K562 (cell line): ENCODE results near the gene SNCG. TPM values are rescaled to one million over a fixed set of nuclear protein-coding genes. Genes with fewer than 3 reads are reported as not detected.

Source experiments
- ATAC-seq: fragments of 200-7000 bp; cut with Tn5 transposase; 3 replicates; pipeline ENCODE4 v1.9.1; 2020; ENCODE audit warnings: moderate library complexity
- BruUV-seq: library from RNA; stranded (reverse); fragments of 400-500 nt; replicated peaks from 2 replicates; lab custom pipeline; 2021; lab: Mats Ljungman, UMichigan
- CTCF ChIA-PET: fragments of 300-600 bp; formaldehyde crosslinking; extraction: SDS; loops from one replicate; lab custom pipeline; 2021; ENCODE audit warnings: low intra/inter-chr PET ratio; lab: Yijun Ruan, JAX
- POLR2A ChIA-PET: fragments of 300-600, 350-650 bp; sonication (Branson Sonifier 250); formaldehyde crosslinking; extraction: SDS; loops from one replicate; lab custom pipeline; 2021; ENCODE audit warnings: antibody characterized with exemption, inconsistent platforms; lab: Yijun Ruan, JAX
- DNase-seq, 4 experiments: peaks; one replicate each; pipeline versions ENCODE4 v3.0.0 to v3.0.0-alpha.2; 2011 to 2018; ENCODE audit warnings: low spot score in 3 of 4, mixed read lengths in 3 of 4; ENCODE audit errors: extremely low read depth in 1 of 4
- FAIRE-seq: peaks from 2 replicates; lab custom pipeline; 2011; peaks lifted over from hg19 to GRCh38; lab: Jason Lieb, UNC
- H2AFZ ChIP-seq: 2 replicates; pipeline ENCODE4 v1.6.0; 2011; ENCODE audit warnings: low read depth, low read length, control low read depth, inconsistent platforms
- H3K27ac ChIP-seq: fragments of 200-600 bp; 3 replicates; pipeline ENCODE4 v1.8.0; 2011; ENCODE audit warnings: low read depth, mild to moderate bottlenecking, control low read depth, inconsistent platforms, low read length, moderate library complexity, mixed read lengths; ENCODE audit errors: extremely low read depth
- H3K27me3 ChIP-seq, 2 experiments: fragments of 300-600 bp in 1 of 2; 2 replicates in 1 of 2; 3 replicates in 1 of 2; pipeline versions ENCODE4 v1.6.0 to v1.8.0; 2011; ENCODE audit warnings: inconsistent platforms in 2 of 2, low read length in 2 of 2, mild to moderate bottlenecking in 1 of 2, mixed read lengths in 1 of 2, moderate library complexity in 1 of 2; ENCODE audit not compliant: control insufficient read depth in 2 of 2, insufficient read depth in 2 of 2
- H3K36me3 ChIP-seq: fragments of 300-600 bp; 3 replicates; pipeline ENCODE4 v1.8.0; 2011; ENCODE audit warnings: mild to moderate bottlenecking, low read length, inconsistent platforms; ENCODE audit not compliant: control insufficient read depth, insufficient read depth
- H3K4me1 ChIP-seq, 2 experiments: fragments of 200-600 bp in 1 of 2; replicated peaks in 1 of 2; 2 replicates in 1 of 2; 3 replicates in 1 of 2; pipeline versions ENCODE4 v1.5.1 to v1.8.0; 2011; ENCODE audit warnings: inconsistent platforms in 2 of 2, low read length in 2 of 2, mild to moderate bottlenecking in 1 of 2, mixed read lengths in 1 of 2, moderate library complexity in 1 of 2; ENCODE audit not compliant: control insufficient read depth in 2 of 2, insufficient read depth in 2 of 2
- H3K4me2 ChIP-seq: 2 replicates; pipeline ENCODE4 v1.6.1; 2011; ENCODE audit warnings: low read length, control low read depth, inconsistent platforms, mixed read lengths; ENCODE audit not compliant: insufficient read depth
- H3K4me3 ChIP-seq: fragments of 200-600 bp; sonication (generic), shearing (Covaris generic); 2 replicates; pipeline ENCODE4 v1.5.1; 2016; ENCODE audit warnings: control low read depth, inconsistent platforms
- H3K79me2 ChIP-seq: fragments of 200-600 bp; 3 replicates; pipeline ENCODE4 v1.8.0; 2011; ENCODE audit warnings: low read length, inconsistent platforms; ENCODE audit not compliant: control insufficient read depth, insufficient read depth
- H3K9ac ChIP-seq, 2 experiments: 2 replicates each; pipeline versions ENCODE4 v1.6.0 to v1.6.1; 2011; ENCODE audit warnings: low read depth in 2 of 2, low read length in 2 of 2, control low read depth in 1 of 2, inconsistent platforms in 1 of 2, mild to moderate bottlenecking in 1 of 2, mixed read lengths in 1 of 2; ENCODE audit not compliant: insufficient read depth in 1 of 2
- H3K9me1 ChIP-seq: one replicate; pipeline ENCODE4 v1.6.0; 2011; ENCODE audit warnings: inconsistent platforms, mild to moderate bottlenecking, low read length, moderate library complexity; ENCODE audit not compliant: control insufficient read depth, insufficient read depth
- H3K9me3 ChIP-seq: replicated peaks from 2 replicates; pipeline ENCODE4 v1.5.1; 2011; ENCODE audit warnings: low read depth, low read length, inconsistent platforms; ENCODE audit not compliant: control insufficient read depth, insufficient read depth
- H4K20me1 ChIP-seq: replicated peaks from 2 replicates; pipeline ENCODE4 v1.6.1; 2011; ENCODE audit warnings: low read length, inconsistent platforms, mixed read lengths; ENCODE audit not compliant: control insufficient read depth, insufficient read depth
- ATF3 ChIP-seq, 2 experiments: fragments of 450-650 bp in 1 of 2; sonication (generic) in 1 of 2; formaldehyde crosslinking in 1 of 2; IDR thresholded peaks in 1 of 2; conservative IDR thresholded peaks in 1 of 2; 2 replicates each; pipeline versions ENCODE4 v1.6.1 to v1.8.1; 2016 to 2023; ENCODE audit warnings: mild to moderate bottlenecking in 2 of 2, moderate library complexity in 2 of 2, inconsistent platforms in 1 of 2, missing genetic modification reagents in 1 of 2
- CREB1 ChIP-seq, 2 experiments: sonication (generic) in 1 of 2; formaldehyde crosslinking in 1 of 2; IDR thresholded peaks; 2 replicates each; pipeline versions ENCODE4 v1.6.1 to v1.8.0; 2012 to 2022; ENCODE audit warnings: inconsistent platforms in 1 of 2, mild to moderate bottlenecking in 1 of 2, missing genetic modification reagents in 1 of 2, moderate library complexity in 1 of 2
- EGR1 ChIP-seq: fragments of 450-650 bp; conservative IDR thresholded peaks from 2 replicates; pipeline ENCODE4 v1.6.1; 2017; ENCODE audit warnings: mild to moderate bottlenecking
- ESRRA ChIP-seq: fragments of 450-650 bp; IDR thresholded peaks from 2 replicates; pipeline ENCODE4 v1.6.1; 2014; ENCODE audit warnings: low read depth, mild to moderate bottlenecking, moderate library complexity, borderline replicate concordance
- GMEB1 ChIP-seq: fragments of 250-450 bp; sonication (Bioruptor Pico); IDR thresholded peaks from 2 replicates; pipeline ENCODE4 v1.4.0; 2020; ENCODE audit warnings: mild to moderate bottlenecking
- HDAC8 ChIP-seq: fragments of 450-650 bp; IDR thresholded peaks from 2 replicates; pipeline ENCODE4 v1.6.1; 2016; ENCODE audit warnings: mild to moderate bottlenecking, missing genetic modification characterization, moderate library complexity, missing compliant biosample characterization
- LCOR ChIP-seq: sonication (generic); formaldehyde crosslinking; IDR thresholded peaks from 2 replicates; pipeline ENCODE4 v1.8.0; 2022; ENCODE audit warnings: mild to moderate bottlenecking, missing genetic modification reagents
- NBN ChIP-seq: fragments of 450-650 bp; IDR thresholded peaks from 2 replicates; pipeline ENCODE4 v1.6.1; 2016; ENCODE audit warnings: low read depth, mild to moderate bottlenecking
- ZBTB17 ChIP-seq: fragments of 450-650 bp; formaldehyde crosslinking; IDR thresholded peaks from 2 replicates; pipeline ENCODE4 v1.4.0; 2020; ENCODE audit warnings: mild to moderate bottlenecking
- ZBTB33 ChIP-seq: sonication (generic); formaldehyde crosslinking; IDR thresholded peaks from 2 replicates; pipeline ENCODE4 v1.8.1; 2023; ENCODE audit warnings: mild to moderate bottlenecking, missing genetic modification reagents
- ZNF324 ChIP-seq: fragments of 250-450 bp; sonication (Bioruptor Pico); IDR thresholded peaks from 2 replicates; pipeline ENCODE4 v1.4.0; 2020; ENCODE audit warnings: mild to moderate bottlenecking
- ZNF668 ChIP-seq: fragments of 250-450 bp; sonication (Bioruptor Pico); IDR thresholded peaks from 2 replicates; pipeline ENCODE4 v1.8.0; 2022; ENCODE audit warnings: mild to moderate bottlenecking, inconsistent platforms
- WGBS: fragments of 100-300 bp; shearing (Covaris generic); methylation state at CpG from one replicate; pipeline ENCODE4 v1.1.6; 2016; ENCODE audit warnings: low coverage, mixed read lengths; ENCODE audit not compliant: insufficient coverage; ENCODE audit errors: missing lambda C conversion rate; 5-methylcytosine and 5-hydroxymethylcytosine counted together
- in situ Hi-C: fragments of 300-500 bp; cut with MboI; formaldehyde crosslinking; loops from 4 replicates; pipeline ENCODE4 v1.15.0; 2018; ENCODE audit warnings: inconsistent platforms, mixed read lengths
- intact Hi-C: fragments of 100-400 bp; cut with micrococcal nuclease; formaldehyde crosslinking; loops from 2 replicates; pipeline ENCODE4 v1.14.2; 2022
- polyA plus RNA-seq, 8 experiments: library from polyadenylated mRNA; depleted of rRNA in 4 of 8; stranded (reverse) in 5 of 8; unstranded in 3 of 8; fragments of >200 nt; fragmentation: Nextera tagmentation in 2 of 8; fragmentation: Illumina TruSeq in 1 of 8; extraction: Ambion mirVana in 2 of 8; extraction: Trizol in 1 of 8; gene quantifications; 2 replicates each; pipeline versions ENCODE4 v1.2.1 to v1.2.3, GENCODE V29; 2011 to 2014; ENCODE audit warnings: inconsistent platforms in 1 of 8, missing spikeins in 1 of 8
- total RNA-seq, 7 experiments: library from RNA; depleted of rRNA in 6 of 7; stranded (reverse); fragments of >200 nt in 6 of 7; fragmentation: Illumina TruSeq in 2 of 7; extraction: Trizol in 2 of 7; gene quantifications; 2 replicates each; pipeline versions ENCODE4 v1.2.1 to v1.2.3, GENCODE V29; 2011 to 2021; ENCODE audit warnings: low replicate concordance in 1 of 7

SNCG gene
- total and polyA plus RNA-seq, 9 of the 15 experiments (the other 6 are each of a cell fraction or from before 2014, with no cell fraction given), result 9.8 to 146 (median 93.6) TPM

- no peaks in the 10 kb centered on the region for H3K79me2 ChIP-seq
- 58% methylated on average over 5 of the region's 11 CpGs for WGBS
- FAIRE-seq, result no peak
- H3K9me1 ChIP-seq, result no peaks in the 10 kb centered on the region
- peak overlapping the region; percentile 46; the same call in 1 of the 2 replicates for H3K4me2 ChIP-seq
- H3K4me1 ChIP-seq, result peaks cover 10 to 44% of the 10 kb centered on the region in 2 experiments; a peak in 4 of 5 replicates
- ChIA-PET POLR2A (interaction anchor here (0.6 to 1.6 kb wide), 4 partner anchors 14 to 720 kb away, joined by 3 read pairs; no protein-coding TSS in a partner anchor), CTCF (interaction anchor here (1.6 kb wide), 1 partner anchor 27 kb away, joined by 13 read pairs; no protein-coding TSS in a partner anchor)
- TF ChIP-seq ATF3 (IDR thresholded peaks at IDR 0.05) (no peak), ATF3 (CRISPR knock-in tag; conservative IDR thresholded peaks at IDR 0.05) (no peak), EGR1 (peak; percentile 37; the same call in 1 of the 2 replicates), ZBTB17 (CRISPR knock-in tag) (no peak), ZNF668 (no peak), NBN (no peak), LCOR (CRISPR knock-in tag) (0 out of 2 replicates have a peak, but pooled peaks have one; percentile 15), ZBTB33 (CRISPR knock-in tag) (peak; percentile 99), ZNF324 (no peak), HDAC8 (no peak), GMEB1 (CRISPR knock-in tag) (no peak), CREB1 (IDR thresholded peaks at IDR 0.05) (no peak), CREB1 (CRISPR knock-in tag; IDR thresholded peaks at IDR 0.05) (no peak), ESRRA (no peak)
- H3K9me3 ChIP-seq, result no peaks in the 10 kb centered on the region
- intact Hi-C loops (no loop called here), in situ Hi-C loops (no loop called here)
- peak overlapping the region; percentile 34 to 63; a peak in 2 of 4 replicates for H3K9ac ChIP-seq
- BruUV-seq, result no TSS peak
- peaks cover 4% of the 10 kb centered on the region; the same call in 1 of the 3 replicates for H3K36me3 ChIP-seq
- no peak overlapping the region for H3K4me3 ChIP-seq
- peak overlapping the region; percentile 53; the same call in 1 of the 3 replicates for H3K27ac ChIP-seq
- no peak for DNase-seq
- peak; percentile 32; the same call in 2 of the 3 replicates for ATAC-seq
- H2AFZ ChIP-seq, result peak overlapping the region; percentile 99
- H4K20me1 ChIP-seq, result no peaks in the 10 kb centered on the region
- H3K27me3 ChIP-seq, result no peaks in the 10 kb centered on the region
Observed at GRCh38 chr10:86965986-86966654, 7.7 kb downstream of the SNCG start.
